Transverse colon (tissue), 3 donors: ENCODE data around the gene TP53AIP1.

ENCODE experiments used
- CTCF ChIP-seq, 5 experiments: fragments of 200-600 bp in 3 of 5; fragments of 450-650 bp in 2 of 5; sonication (generic) in 3 of 5; IDR thresholded peaks; 1 replicate in 2 of 5; 2 replicates in 3 of 5; pipeline ENCODE4 v1.5.1; 2016 to 2017; ENCODE audit warnings: antibody characterized with exemption in 5 of 5, inconsistent platforms in 3 of 5, mild to moderate bottlenecking in 2 of 5, moderate library complexity in 1 of 5
- EP300 ChIP-seq: sonication (generic); formaldehyde crosslinking; IDR thresholded peaks from one replicate; pipeline ENCODE4 v1.6.1; 2017; ENCODE audit warnings: antibody characterized with exemption, low read depth

- TF ChIP-seq EP300 (no peak), CTCF (IDR thresholded peaks at IDR 0.05) (no peak)
Observed at GRCh38 chr11:128926000-128926399, 16.7 kb downstream of the TP53AIP1 start.
